Spinal cord (tissue), 10 donors: ENCODE data around the gene HOXD12. TPM values are rescaled to one million over a fixed set of nuclear protein-coding genes. Genes with fewer than 3 reads are reported as not detected.

Source experiments
- DNase-seq, 6 donors: peaks; one replicate each; pipeline versions ENCODE4 v3.0.0 to v3.0.0-alpha.2; 2013 to 2015; ENCODE audit warnings: low spot score in 6 of 6, low read depth in 4 of 6
- H3K27ac ChIP-seq: one replicate; pipeline ENCODE4 v1.5.1; 2013; ENCODE audit warnings: low read depth, low read length, control low read depth
- H3K27me3 ChIP-seq: one replicate; pipeline ENCODE4 v1.6.1; 2013; ENCODE audit warnings: low read length; ENCODE audit not compliant: control insufficient read depth, insufficient read depth
- H3K36me3 ChIP-seq: one replicate; pipeline ENCODE4 v1.6.1; 2013; ENCODE audit warnings: low read length; ENCODE audit not compliant: control insufficient read depth, insufficient read depth
- H3K4me1 ChIP-seq: one replicate; pipeline ENCODE4 v1.6.1; 2013; ENCODE audit warnings: low read length; ENCODE audit not compliant: control insufficient read depth, insufficient read depth
- H3K4me3 ChIP-seq: one replicate; pipeline ENCODE4 v1.5.1; 2013; ENCODE audit warnings: low read depth, low read length, control low read depth
- H3K9me3 ChIP-seq: one replicate; pipeline ENCODE4 v1.6.1; 2013; ENCODE audit warnings: low read length; ENCODE audit not compliant: control insufficient read depth, insufficient read depth
- WGBS: methylation state at CpG from one replicate; pipeline ENCODE4 v1.1.5; 2013; ENCODE audit warnings: missing lambda C conversion rate; ENCODE audit not compliant: insufficient coverage; 5-methylcytosine and 5-hydroxymethylcytosine counted together
- long read RNA-seq, 4 donors: transcript quantifications; one replicate each; lab custom pipeline, GENCODE V29; 2026
- polyA plus RNA-seq, 2 donors: library from polyadenylated mRNA; unstranded; fragments of 120-200 nt; gene quantifications; one replicate each; pipeline ENCODE4 v1.2.1, GENCODE V29; 2013; ENCODE audit not compliant: insufficient read length in 2 of 2
- total RNA-seq, 2 donors: library from RNA; depleted of rRNA in 1 of 2; stranded (reverse); fragments of 120-200 nt in 1 of 2; fragments of >200 nt in 1 of 2; gene quantifications; one replicate each; pipeline versions ENCODE4 v1.2.3 to v1.2.4, GENCODE V29; 2013 to 2014
- donor health status: healthy.

Gene HOXD12, protein sequence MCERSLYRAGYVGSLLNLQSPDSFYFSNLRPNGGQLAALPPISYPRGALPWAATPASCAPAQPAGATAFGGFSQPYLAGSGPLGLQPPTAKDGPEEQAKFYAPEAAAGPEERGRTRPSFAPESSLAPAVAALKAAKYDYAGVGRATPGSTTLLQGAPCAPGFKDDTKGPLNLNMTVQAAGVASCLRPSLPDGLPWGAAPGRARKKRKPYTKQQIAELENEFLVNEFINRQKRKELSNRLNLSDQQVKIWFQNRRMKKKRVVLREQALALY
- total RNA-seq = not detected
- not detected for polyA plus RNA-seq
- long read RNA-seq, donor 1 = 0 reads
- long read RNA-seq, donor 2 = 0 reads
- long read RNA-seq, donor 3 = 0 reads
- long read RNA-seq, donor 4 = 0 reads

DNA sequence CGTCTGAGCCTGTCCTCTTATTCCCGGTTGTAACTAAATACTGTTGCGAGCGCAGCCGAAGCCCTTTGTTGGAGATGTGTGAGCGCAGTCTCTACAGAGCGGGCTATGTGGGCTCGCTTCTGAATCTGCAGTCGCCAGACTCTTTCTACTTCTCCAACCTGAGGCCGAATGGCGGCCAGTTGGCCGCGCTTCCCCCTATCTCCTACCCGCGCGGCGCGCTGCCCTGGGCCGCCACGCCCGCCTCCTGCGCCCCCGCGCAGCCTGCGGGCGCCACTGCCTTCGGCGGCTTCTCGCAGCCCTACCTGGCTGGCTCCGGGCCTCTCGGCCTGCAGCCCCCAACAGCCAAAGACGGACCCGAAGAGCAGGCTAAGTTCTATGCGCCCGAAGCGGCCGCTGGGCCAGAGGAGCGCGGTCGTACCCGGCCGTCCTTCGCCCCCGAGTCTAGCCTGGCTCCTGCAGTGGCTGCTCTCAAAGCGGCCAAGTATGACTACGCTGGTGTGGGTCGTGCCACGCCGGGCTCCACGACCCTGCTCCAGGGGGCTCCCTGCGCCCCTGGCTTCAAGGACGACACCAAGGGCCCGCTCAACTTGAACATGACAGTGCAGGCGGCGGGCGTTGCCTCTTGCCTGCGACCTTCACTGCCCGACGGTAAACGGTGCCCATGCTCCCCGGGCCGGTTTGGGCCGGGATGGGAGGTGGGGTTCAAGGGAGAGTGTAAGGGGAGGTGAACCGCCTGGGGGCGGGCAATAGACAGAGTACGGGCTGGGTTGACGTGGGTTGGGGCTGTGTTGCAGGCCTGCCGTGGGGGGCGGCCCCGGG lies at the start of gene HOXD12:
HOXD12 (plus strand) TSS at position 68 of the 819 bp plus-strand sequence; CDS start at position 75, 7 bp downstream.
- Histone ChIP-seq H3K4me1 (peaks cover 42% of the 10 kb centered on the region), H3K4me3 (no peak within 1 kb of the TSS), H3K27ac (no peak within 1 kb of the TSS), H3K27me3 (peaks cover 100% of the 10 kb centered on the region), H3K9me3 (no peaks in the 10 kb centered on the region), H3K36me3 (no peaks in the 10 kb centered on the region)
- WGBS = 2% methylated on average over 70 of the region's 70 CpGs
- DNase-seq = no peak

DNA sequence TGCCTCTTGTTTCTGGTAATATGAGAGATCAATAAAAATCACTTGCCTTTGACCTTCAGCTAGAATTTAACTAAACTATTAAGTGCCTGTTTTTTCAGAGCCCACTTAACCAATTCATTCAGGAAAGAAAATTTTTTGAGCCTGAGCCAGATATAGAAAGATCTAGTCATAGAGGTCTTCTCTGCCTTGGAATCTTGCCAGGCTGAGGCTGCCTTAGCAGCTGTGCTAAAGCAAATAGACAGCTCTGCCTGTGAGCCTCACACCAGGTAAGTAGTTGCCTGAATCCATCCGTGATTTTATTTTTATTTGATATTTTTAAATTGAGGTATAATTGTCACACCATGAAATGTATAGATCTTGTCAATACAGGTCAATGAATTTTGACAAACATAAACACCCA lies 43.2 kb upstream of the HOXD12 start:
- no peak overlapping the region for H3K4me3 ChIP-seq
- WGBS = no CpG with 5 or more reads among the region's 1 CpG
- H3K36me3 ChIP-seq = no peaks in the 10 kb centered on the region
- peak in 1 of 6 donors; percentile 66 for DNase-seq
- H3K27ac ChIP-seq = no peak overlapping the region
- no peaks in the 10 kb centered on the region for H3K4me1 ChIP-seq
- no peaks in the 10 kb centered on the region for H3K9me3 ChIP-seq
- peaks cover 8% of the 10 kb centered on the region for H3K27me3 ChIP-seq

DNA sequence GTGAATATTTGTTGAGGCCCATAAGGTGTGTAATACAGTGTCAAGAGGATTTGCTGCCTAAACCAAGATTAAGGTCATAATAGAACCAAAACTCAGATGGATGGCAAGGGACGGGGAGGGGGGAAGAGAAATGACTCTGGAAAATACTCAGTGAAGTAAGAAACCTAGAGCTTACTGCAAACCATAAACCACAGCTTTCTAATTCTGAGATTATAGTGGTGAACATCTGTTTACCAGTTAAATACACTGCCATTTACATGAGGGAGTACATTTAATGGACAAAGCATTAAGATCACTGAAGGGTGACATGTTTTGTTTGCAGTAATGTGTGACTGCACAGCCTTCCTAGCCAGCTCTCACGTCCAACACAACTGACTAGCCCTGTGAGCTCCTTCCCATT lies 35.6 kb upstream of the HOXD12 start:
- Histone ChIP-seq H3K36me3 (no peaks in the 10 kb centered on the region), H3K27ac (no peak overlapping the region), H3K9me3 (no peaks in the 10 kb centered on the region), H3K4me1 (peaks cover 22% of the 10 kb centered on the region), H3K27me3 (peaks cover 59% of the 10 kb centered on the region), H3K4me3 (no peak overlapping the region)
- DNase-seq = peak in 1 of 6 donors; percentile 22
- WGBS = no CpG with 5 or more reads among the region's 2 CpGs

DNA sequence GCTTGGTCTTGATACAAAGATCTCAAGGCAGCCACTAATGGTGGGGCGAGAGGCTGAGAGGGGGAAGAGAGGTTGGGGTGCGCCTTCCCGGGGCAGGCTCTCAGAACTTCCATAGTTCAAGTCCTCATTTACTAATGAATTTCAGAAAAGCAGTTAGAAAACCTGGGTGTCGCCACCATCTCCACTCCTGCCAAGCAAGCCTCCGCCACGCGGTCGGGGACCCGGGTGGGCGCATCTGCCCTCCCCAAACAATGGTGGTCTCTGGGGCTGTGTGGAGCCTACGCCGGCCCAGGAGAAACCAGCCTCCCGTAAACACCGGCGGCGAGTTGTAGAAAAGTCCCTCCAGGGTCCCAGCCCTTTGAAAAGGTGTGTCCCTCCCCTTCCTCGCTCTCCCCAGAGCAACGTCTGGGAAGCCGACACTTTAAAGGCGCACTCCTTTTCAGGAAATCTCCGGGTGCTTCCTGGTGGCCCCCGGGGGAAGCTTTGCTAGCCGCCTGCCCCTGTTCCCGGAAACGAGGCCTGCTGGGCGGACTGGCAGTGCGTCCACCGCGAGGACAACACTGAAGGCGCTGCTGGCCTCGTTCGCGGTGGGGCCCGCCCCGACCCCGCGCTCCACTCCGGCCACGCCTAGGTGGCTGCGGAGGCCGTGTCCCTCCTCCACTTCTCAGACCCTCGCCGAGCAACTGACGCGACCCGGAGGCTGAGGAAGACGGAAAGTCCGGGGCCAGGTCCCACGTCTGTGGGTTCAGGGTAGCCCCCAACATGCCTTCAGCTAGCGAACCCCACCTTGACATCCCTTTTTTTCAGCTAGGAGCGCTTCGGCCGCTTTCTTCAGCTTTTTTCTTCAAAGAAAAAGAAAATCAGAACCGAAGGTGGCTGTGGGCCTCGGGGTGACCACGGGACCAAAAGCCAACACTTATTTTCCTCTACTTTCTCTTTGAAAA lies 32.7 kb upstream of the HOXD12 start:
- Histone ChIP-seq H3K27ac (no peak overlapping the region), H3K27me3 (peaks cover 81% of the 10 kb centered on the region), H3K4me1 (peaks cover 29% of the 10 kb centered on the region), H3K4me3 (peak overlapping the region; percentile 16), H3K9me3 (no peaks in the 10 kb centered on the region), H3K36me3 (no peaks in the 10 kb centered on the region)
- WGBS = 3% methylated on average over 51 of the region's 56 CpGs
- DNase-seq = no peak

DNA sequence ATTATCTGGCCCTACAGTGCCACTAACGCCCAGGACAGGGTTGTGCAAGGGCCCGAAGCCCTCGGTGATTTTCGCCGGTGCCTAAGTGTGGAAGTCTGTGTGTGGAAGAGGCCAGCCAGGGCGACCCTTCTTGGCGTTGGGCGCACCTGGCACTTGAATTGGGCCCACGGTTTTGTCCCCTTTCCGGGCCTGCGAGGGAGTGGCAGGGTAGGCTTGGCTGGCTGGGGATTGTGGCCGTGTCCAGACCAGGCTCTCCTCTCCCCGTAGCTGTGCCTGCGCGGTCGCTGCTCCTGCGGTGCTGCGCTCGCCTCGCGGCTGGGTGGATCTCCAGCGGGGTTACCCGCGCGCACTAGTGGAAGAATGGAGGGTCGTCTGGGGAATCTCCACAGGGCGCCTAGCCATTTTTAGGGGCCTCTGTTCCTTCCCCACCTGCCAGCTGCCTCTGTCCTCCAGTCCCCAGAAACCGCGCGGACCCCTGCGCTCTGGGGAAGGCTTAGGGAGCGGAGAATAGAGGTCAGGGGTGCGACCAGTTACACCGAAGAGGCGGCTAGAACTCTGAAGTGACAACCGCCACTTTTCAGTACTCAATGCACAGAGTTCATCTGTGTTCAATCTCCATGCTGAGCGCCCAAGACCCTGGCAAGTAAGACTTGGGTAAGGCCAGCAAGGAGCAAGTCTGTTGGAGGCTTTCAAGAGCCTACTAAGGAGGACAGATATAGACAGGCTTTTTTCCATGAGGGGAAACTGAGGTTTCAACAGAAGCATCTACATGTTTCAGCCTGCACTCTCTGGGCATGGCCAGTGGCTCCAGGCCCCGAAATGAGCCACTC lies 31.8 kb upstream of the HOXD12 start:
- 5% methylated on average over 33 of the region's 38 CpGs for WGBS

DNA sequence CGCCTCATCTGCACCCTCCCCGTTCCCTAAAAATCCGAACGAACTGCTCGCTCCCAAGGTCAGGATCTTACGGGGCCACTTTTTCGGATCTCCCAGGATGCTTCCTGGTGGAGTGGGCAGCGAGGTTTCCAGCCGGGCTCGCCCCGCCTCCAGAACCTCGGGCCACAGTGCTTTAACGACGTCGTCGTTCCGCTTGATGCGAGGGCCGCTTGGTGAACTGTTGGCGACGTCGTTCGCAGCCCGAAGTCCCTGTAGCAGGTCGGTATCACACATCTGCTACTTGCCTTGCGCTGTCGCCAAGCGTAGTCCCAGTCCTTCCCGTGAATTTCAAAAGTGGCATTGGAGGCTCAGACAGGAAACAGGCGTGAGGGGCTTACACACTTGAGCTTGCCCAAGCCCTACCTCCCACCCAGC lies 31.2 kb upstream of the HOXD12 start:
- Histone ChIP-seq H3K9me3 (no peaks in the 10 kb centered on the region), H3K27me3 (peaks cover 90% of the 10 kb centered on the region), H3K36me3 (no peaks in the 10 kb centered on the region), H3K4me1 (peaks cover 30% of the 10 kb centered on the region), H3K27ac (no peak overlapping the region), H3K4me3 (no peak overlapping the region)
- 5% methylated on average over 30 of the region's 30 CpGs for WGBS
- peak in 1 of 6 donors; percentile 21 for DNase-seq

More for the DNA sequence above, 31.8 kb upstream of the HOXD12 start:
- Histone ChIP-seq H3K27ac (no peak overlapping the region), H3K4me1 (peaks cover 30% of the 10 kb centered on the region), H3K9me3 (no peaks in the 10 kb centered on the region), H3K36me3 (no peaks in the 10 kb centered on the region), H3K27me3 (peaks cover 84% of the 10 kb centered on the region), H3K4me3 (peak overlapping the region; percentile 16)
- peak in 1 of 6 donors; percentile 15 for DNase-seq

DNA sequence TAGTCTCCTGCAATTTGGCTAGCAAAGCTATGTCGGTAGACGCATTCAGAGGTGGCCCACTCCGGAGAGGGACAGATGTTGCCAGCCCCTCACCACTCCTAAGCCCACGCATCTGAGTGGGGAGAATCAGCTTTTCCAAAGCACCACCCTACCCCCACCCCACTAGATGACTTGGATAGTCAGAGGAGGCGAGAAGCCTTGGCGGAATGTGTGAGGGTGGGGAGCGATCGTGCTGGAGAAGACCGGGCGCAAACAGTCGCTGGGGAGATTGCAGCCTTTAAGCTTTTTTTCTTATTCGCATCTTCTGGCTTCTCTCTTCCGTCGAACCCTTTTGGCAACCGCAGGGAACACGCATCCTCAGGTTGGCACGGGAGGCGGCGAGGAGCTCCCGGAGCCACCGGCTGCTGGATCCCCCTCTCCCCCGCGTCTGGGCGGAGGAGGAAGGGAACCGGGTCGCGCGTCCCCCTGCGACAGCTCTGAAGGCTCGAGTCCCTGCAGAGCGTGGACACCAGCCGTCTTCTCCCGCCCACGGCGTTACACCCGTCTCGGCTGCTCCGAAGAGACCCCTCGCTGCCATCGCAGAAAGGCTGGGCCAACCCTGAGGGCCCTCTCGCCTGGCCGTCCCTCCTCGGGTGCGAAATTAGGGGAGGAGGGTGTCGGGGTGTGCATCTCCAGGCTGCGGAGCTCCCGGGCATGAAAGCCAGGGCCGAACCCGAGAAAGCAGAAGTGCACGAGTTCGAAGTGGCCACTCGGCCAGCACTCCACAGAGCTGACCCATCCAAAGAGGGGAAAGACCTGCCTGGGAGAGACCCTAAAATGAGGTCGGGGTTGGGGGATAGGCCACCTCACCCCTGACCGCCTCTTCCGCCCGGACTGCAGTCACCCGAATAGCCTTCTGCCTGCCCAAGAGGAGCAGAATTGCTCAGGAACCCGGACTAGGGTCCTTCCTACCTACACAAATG lies 28.0 kb upstream of the HOXD12 start:
- peak in 1 of 6 donors; percentile 3 for DNase-seq
- Histone ChIP-seq H3K27ac (no peak overlapping the region), H3K4me3 (no peak overlapping the region), H3K9me3 (no peaks in the 10 kb centered on the region), H3K4me1 (peaks cover 30% of the 10 kb centered on the region), H3K36me3 (no peaks in the 10 kb centered on the region), H3K27me3 (peaks cover 100% of the 10 kb centered on the region)
- 5% methylated on average over 55 of the region's 58 CpGs for WGBS

DNA sequence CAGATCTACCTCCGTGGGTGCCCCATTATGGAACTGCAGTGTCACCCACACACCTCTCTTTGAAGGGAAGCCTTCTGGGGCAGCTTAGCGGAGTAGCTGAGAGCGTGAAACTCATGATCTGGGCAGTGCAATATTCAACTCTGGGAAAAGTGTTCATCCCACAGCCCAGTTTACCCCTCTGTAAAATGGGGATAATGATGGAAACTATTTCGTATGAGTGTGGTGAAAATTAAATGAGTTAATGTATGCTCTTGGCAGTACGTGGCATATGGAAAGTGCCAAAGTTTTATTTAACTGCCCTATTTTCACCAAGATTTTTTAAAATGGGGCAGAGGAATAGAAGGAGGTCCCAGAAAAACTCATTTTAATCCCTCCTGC lies 27.3 kb upstream of the HOXD12 start:
- peaks cover 23% of the 10 kb centered on the region for H3K4me1 ChIP-seq
- no peaks in the 10 kb centered on the region for H3K36me3 ChIP-seq
- H3K4me3 ChIP-seq = no peak overlapping the region
- DNase-seq = no peak
- no peaks in the 10 kb centered on the region for H3K9me3 ChIP-seq
- H3K27ac ChIP-seq = no peak overlapping the region
- H3K27me3 ChIP-seq = peaks cover 100% of the 10 kb centered on the region
- no CpG with 5 or more reads among the region's 5 CpGs for WGBS
